ENCODE measurements around the gene RASSF9.

RASSF9 gene

GRCh38 chr12:85821206-85821605 is 15.0 kb downstream of the RASSF9 start:
- no peak for DNase-seq (ENCODE audit: low spot score)

DNA sequence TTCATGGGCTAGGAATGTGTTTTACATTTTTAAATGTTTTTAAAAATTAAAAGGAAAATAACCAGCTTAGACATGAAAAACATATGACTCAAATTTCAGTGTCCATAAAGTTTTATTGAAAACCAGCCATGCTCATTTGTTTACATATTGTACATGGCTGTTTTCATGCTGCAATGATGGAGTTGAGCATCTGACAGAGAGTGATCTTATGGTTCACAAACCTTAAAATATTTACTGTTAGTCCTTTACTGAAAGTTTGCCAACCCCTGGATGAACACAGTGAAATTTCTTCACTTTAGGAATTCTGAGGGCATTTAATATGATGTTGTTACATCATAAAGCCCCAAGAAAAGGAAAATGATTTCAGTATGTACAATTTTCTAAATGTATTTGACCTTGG is 16.1 kb downstream of the RASSF9 start:
- DNase-seq (ENCODE audit: low spot score) = no peak

GRCh38 chr12:85814741-85815140 is 21.5 kb downstream of the RASSF9 start:
- DNase-seq (ENCODE audit: low spot score) = no peak

DNA sequence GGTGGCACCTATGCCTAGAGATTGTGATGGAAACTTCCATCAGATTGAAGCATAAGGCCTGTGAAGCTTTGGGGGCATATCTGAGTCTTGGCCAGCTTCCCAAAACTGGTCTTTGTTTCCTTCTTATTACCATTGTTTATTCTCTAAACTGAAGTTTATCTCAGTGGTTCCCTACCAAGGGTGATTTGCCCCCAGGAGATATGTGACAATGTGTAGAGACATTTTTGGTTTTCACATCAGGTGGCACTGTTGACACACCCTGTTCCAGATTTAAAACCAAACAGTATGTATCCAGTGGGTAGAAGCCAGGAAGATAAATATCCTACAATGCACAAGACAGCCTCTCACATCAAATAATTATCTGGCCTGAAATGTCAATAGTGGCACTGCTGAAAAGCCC is 22.1 kb downstream of the RASSF9 start:
- DNase-seq (ENCODE audit: low spot score) = no peak

GRCh38 chr12:85809500-85809899 is 26.7 kb downstream of the RASSF9 start:
- no peak for DNase-seq (ENCODE audit: low spot score)

DNA sequence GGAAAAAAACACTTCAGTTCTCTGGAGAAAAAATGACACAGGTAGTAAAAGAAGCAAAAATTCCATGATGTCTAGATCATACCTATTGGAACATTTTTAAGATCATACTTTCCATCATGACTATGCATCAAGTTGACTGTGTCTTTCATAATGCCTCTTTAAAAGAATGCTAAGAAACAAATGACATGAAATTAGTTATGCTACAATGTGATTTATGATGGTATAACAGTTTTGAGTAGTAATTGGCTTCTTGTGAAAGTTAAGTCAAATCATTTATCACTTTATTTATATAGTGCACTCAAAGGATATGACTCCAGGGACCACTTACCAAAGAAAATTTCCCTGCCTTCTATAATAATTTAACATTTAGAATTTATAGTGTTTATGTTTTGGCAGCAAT is 28.5 kb downstream of the RASSF9 start:
- no peak for DNase-seq (ENCODE audit: low spot score)

GRCh38 chr12:85805654-85806053 is 30.6 kb downstream of the RASSF9 start:
- no peak for DNase-seq (ENCODE audit: low spot score)

DNA sequence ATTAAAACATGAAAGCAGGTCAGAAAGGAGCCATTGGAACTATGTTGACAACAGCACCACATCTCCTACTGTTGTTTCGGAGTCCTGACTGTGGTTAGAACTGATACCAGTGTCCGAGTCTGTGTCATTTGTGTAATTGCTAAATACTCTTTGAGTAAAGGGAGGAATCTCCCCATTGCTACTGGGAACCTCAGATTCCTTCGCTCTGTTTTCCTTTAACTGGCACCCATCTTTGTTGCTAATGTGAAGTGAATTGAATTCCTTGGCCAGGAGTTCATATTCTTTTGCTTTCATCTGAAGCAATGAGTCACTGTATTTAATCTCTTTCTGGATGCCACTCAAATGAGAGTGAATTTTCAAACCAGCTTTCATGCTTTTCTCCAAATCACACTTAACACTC is 31.5 kb downstream of the RASSF9 start:
- DNase-seq (ENCODE audit: low spot score) = no peak

- DNase-seq (ENCODE audit: low spot score) = no peak
Measured at GRCh38 chr12:85803923-85804322, 32.3 kb downstream of the RASSF9 start.

DNA sequence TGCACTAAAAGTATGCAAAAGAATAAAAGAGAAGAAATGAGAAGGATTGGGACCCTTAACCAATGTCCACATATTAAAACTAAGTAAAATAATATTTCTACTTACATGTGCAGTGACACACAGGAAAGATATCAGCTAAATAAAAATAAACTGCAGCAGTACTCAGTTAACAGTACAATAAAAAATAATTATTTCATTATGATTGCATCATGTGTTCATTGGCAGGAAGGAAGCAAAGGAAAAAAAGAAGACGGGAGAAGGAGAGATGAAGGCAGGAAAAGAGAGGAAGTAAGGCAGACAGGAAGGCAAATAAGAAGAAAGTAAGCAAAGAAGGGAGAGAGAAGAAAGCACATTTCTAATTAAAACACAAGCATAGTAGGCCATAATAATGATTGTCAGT is 33.0 kb downstream of the RASSF9 start:
- DNase-seq (ENCODE audit: low spot score) = no peak

DNA sequence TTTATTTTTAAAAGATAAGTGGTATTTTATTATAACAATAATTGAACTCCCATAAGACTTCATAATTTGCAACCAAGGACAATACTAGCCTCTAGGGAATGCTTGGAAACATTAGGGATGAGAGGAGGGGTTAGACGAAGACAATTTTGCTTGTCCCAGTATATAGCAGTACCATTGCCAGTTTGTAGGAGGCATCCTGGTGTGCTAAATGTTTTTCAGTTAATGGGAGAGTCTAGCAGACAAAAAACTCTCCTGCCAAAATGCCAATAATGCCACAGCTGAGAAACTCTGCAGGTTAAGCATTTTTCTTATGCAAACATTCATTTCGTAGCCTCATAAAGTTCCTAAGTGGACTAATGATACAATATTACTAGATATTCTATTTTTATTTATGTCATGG is 38.1 kb downstream of the RASSF9 start:
- DNase-seq (ENCODE audit: low spot score) = no peak

GRCh38 chr12:85796001-85796400 is 40.2 kb downstream of the RASSF9 start:
- no peak for DNase-seq (ENCODE audit: low spot score)

DNA sequence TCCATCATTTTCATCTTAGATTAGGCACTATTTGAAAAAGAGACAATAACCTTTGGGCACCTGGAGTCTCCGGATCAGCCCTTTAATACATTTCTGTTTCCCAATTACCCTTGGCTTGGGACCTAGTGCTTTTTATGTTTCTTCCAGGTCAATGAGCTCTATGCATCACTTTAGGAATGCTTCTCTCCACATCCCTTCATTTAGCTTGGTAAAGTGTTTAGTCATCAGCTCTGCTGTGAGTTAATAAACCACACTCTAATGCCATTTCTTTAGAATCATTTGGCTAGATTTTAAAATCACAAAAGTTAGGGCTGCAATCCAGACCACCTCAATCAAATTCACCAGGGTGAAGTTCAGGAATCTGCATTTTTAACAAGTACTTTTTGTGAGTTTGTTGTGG is 41.7 kb downstream of the RASSF9 start:
- no peak for DNase-seq (ENCODE audit: low spot score)

DNA sequence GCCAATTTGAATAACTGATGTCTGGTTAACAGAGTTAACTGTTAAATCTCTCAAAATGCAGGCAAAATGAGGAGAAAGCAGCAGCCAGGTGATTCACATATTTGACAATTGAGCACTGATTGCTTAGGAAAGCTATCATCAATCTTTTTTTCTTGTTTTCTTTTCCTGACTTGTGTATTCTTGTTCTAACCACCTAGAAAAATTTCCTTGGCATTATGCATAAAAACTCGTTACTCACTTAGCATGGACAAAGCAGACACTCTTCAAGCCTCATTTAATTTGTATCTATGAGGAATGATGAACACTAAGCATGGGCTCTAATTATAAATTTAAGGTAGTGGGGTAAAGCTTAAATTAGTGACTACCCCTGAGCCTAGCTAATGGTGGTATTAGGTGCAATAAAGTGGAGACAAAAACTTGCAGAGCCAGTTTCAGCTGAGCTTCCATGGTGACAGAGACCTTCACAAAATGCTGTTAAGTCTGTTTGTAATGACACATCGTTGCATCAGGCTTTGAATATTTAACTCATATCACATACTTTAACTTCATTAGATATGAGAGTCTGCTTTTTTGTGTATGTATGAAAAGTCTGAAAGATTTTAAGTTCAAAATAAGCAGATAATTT is 52.0 kb downstream of the RASSF9 start:
- DNase-seq (ENCODE audit: low spot score) = no peak

DNA sequence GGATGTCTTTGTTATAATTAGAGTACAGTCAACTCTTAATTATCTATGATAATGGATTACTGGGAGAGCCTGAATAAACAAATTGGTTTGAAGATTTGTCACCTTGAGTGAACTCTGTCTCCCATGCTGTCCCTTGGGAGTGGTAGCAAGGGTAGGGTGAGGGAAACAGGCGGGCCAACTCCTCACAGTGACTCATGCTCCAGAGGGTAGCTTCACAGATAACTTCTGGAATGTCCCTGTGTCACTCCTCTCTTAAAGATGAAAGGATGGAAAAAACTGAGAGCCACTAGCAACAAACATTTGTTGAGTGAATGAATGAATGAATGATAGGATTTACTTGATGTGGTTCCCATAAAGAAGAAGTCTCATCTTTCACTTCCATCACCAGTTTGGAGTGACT is 53.5 kb downstream of the RASSF9 start:
- DNase-seq (ENCODE audit: low spot score) = no peak

GRCh38 chr12:85781766-85782165 is 54.4 kb downstream of the RASSF9 start:
- DNase-seq (ENCODE audit: low spot score) = no peak

DNA sequence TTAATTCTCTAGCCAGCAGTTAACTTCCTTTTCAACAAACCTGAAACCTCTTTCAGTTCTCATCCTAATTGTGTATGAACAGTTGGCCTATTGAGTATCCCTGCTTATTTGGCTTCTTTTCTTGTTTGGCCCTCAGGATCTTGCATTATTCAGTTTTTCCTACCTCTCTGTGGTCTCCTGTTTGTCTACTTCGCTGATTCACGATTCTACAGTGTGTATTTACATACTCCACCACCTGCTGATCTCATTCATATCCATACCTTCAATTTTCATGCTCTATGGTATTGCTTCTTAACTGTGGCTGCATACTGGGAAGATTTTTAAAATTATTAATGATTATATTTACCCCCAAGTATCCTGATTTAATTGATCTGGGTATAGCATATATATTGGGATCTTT is 56.4 kb downstream of the RASSF9 start:
- DNase-seq (ENCODE audit: low spot score) = no peak

DNA sequence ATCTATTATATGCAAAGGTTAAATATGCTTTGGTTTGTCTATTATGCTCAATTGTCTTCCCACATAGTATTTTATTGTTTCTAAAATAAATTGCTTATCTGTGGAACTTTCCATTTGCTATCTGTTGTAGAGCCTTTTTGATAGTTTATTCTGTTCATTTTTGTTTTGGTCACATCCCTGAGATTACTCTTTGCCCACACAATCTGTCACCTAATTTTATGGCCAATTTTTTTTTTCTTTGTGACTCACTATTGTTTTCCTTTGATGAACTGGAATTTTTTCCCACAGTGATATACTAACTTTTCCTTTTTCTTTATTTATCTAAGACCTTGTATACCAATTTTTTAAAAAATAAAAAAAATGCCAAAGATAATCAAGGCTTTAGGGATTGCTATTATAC is 61.1 kb downstream of the RASSF9 start:
- DNase-seq (ENCODE audit: low spot score) = no peak

GRCh38 chr12:85765453-85765869 is 70.7 kb downstream of the RASSF9 start:
- no peak for DNase-seq (ENCODE audit: low spot score)

GRCh38 chr12:85759623-85760022 is 76.6 kb downstream of the RASSF9 start:
- no peak for DNase-seq (ENCODE audit: low spot score)

DNA sequence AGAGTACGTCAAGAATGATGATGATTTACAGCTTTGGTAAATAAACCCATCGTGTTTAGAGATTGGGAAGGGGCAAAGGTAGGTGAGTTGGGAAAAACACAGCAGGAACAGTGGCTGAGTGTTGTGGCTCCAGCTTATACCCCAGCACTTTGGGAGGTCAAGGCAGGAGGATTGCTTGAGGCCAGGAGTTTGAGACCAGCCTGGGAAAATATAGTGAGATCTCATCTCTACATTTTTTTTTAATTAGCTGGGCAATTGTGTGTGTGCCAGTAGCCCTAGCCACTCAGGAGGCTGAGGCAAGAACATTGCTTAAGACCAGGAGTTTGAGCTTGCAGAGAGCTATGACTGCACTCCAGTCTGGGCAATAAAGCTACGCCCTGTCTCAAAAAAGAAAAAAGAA is 77.1 kb downstream of the RASSF9 start:
- no peak for DNase-seq (ENCODE audit: low spot score)

- no peak for DNase-seq (ENCODE audit: low spot score)
Measured at GRCh38 chr12:85755760-85756159, 80.4 kb downstream of the RASSF9 start.
